HL-60 (cell line): ENCODE results near the gene CRELD2.

Source experiments
- DNase-seq, 2 experiments: peaks; one replicate each; pipeline ENCODE4 v3.0.0-alpha.2; 2010 to 2020; ENCODE audit warnings: low read depth in 1 of 2, low spot score in 1 of 2
- H3K27ac ChIP-seq: fragments of 250-450 bp; sonication (Bioruptor Pico); replicated peaks from 2 replicates; pipeline ENCODE4 v1.5.1; 2020; ENCODE audit warnings: mild to moderate bottlenecking, moderate library complexity
- H3K27me3 ChIP-seq: fragments of 250-450 bp; sonication (Bioruptor Pico); 2 replicates; pipeline ENCODE4 v1.5.1; 2021; ENCODE audit warnings: mild to moderate bottlenecking, moderate library complexity; ENCODE audit not compliant: insufficient read depth, poor library complexity, severe bottlenecking
- H3K4me3 ChIP-seq: replicated peaks from 2 replicates; pipeline ENCODE4 v1.5.1; 2011; ENCODE audit warnings: mild to moderate bottlenecking, control low read depth, low read length; ENCODE audit not compliant: insufficient read depth
- GABPA ChIP-seq: IDR thresholded peaks from 2 replicates; pipeline ENCODE4 v1.6.1; 2012; ENCODE audit warnings: low read depth
- POLR2AphosphoS5 ChIP-seq: IDR thresholded peaks from 2 replicates; pipeline ENCODE4 v1.6.1; 2012; ENCODE audit warnings: low read depth
- REST ChIP-seq: IDR thresholded peaks from 2 replicates; pipeline ENCODE4 v1.6.1; 2012; ENCODE audit warnings: low read depth; ENCODE audit not compliant: insufficient replicate concordance
- SPI1 ChIP-seq: IDR thresholded peaks from 2 replicates; pipeline ENCODE4 v1.6.1; 2012; ENCODE audit warnings: low read depth, mild to moderate bottlenecking, borderline replicate concordance
- TF ChIP-seq, protein P1 (sequence below): IDR thresholded peaks from one replicate; pipeline ENCODE4 v1.5.1; 2011; ENCODE audit warnings: low read length, control low read depth, inconsistent platforms; ENCODE audit not compliant: insufficient read depth

The CRELD2 gene

DNA sequence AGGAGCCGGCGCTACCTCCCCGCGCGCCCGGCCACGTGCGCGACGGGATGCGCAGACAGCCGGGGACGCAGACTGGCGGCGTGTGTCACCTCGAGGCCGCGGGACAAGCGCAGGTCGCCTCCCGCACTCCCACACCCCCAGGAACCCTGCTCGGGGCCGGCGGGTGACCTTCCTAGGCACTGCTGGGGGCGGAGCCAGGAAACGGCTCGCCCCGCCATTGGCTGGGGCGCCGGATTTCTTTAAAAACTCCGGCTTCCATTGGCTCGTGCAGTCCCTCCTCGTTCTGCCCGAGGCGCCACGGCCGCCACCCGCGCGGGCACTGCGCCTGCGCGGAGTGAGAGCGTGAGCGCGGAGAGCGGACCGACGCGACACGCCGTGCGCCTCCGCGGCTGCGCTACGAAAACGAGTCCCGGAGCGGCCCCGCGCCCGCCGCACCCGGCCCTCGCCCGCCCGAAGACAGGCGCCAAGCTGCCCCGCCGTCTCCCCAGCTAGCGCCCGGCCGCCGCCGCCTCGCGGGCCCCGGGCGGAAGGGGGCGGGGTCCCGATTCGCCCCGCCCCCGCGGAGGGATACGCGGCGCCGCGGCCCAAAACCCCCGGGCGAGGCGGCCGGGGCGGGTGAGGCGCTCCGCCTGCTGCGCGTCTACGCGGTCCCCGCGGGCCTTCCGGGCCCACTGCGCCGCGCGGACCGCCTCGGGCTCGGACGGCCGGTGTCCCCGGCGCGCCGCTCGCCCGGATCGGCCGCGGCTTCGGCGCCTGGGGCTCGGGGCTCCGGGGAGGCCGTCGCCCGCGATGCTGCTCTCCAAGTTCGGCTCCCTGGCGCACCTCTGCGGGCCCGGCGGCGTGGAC lies 41.9 kb downstream of the CRELD2 start, which contains the start of gene PIM3:
Gene PIM3, plus strand, starts transcription at position 614 of the 846 bp plus-strand sequence. Its CDS starts 176 bp downstream, at position 790.
- H3K27me3 ChIP-seq: no peaks in the 10 kb centered on the region
- H3K27ac ChIP-seq: peak within 1 kb of the TSS; percentile 94
- TF ChIP-seq, protein P1, sequence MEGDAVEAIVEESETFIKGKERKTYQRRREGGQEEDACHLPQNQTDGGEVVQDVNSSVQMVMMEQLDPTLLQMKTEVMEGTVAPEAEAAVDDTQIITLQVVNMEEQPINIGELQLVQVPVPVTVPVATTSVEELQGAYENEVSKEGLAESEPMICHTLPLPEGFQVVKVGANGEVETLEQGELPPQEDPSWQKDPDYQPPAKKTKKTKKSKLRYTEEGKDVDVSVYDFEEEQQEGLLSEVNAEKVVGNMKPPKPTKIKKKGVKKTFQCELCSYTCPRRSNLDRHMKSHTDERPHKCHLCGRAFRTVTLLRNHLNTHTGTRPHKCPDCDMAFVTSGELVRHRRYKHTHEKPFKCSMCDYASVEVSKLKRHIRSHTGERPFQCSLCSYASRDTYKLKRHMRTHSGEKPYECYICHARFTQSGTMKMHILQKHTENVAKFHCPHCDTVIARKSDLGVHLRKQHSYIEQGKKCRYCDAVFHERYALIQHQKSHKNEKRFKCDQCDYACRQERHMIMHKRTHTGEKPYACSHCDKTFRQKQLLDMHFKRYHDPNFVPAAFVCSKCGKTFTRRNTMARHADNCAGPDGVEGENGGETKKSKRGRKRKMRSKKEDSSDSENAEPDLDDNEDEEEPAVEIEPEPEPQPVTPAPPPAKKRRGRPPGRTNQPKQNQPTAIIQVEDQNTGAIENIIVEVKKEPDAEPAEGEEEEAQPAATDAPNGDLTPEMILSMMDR: no peak
- TF ChIP-seq POLR2AphosphoS5: peak; percentile 82
- TF ChIP-seq REST: peak; percentile 48
- peak; percentile 15; the same call in 1 of the 2 replicates for TF ChIP-seq SPI1
- TF ChIP-seq GABPA: 0 out of 2 replicates have a peak, but pooled peaks have one; percentile 31
- H3K4me3 ChIP-seq: peak within 1 kb of the TSS; percentile 87
- peak; percentile 96 to 97 for DNase-seq

DNA sequence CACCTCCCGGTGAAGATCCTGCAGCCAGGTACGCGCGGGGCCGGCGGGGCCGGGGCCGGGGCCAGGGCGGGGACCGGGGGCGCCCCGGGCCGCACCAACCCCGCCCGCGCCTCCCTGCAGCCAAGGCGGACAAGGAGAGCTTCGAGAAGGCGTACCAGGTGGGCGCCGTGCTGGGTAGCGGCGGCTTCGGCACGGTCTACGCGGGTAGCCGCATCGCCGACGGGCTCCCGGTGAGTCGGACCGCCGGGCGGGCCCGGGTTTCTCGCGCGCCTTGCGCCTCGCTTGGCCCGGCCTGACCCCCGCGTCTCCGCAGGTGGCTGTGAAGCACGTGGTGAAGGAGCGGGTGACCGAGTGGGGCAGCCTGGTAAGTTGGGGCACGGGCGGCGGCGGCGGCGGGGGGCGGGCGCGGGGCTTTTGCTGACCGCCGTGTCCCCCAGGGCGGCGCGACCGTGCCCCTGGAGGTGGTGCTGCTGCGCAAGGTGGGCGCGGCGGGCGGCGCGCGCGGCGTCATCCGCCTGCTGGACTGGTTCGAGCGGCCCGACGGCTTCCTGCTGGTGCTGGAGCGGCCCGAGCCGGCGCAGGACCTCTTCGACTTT lies 42.7 kb downstream of the CRELD2 start:
- peak overlapping the region; percentile 87 for H3K4me3 ChIP-seq
- peak overlapping the region; percentile 94 for H3K27ac ChIP-seq
- TF ChIP-seq SPI1: no peak
- TF ChIP-seq, protein P1: no peak
- TF ChIP-seq POLR2AphosphoS5: peak; percentile 2; the same call in 1 of the 2 replicates
- TF ChIP-seq GABPA: no peak
- TF ChIP-seq REST: no peak
- H3K27me3 ChIP-seq: no peaks in the 10 kb centered on the region
- DNase-seq: no peak

- no peak for TF ChIP-seq SPI1
- TF ChIP-seq REST: no peak
- TF ChIP-seq POLR2AphosphoS5: no peak
- TF ChIP-seq GABPA: no peak
- TF ChIP-seq, protein P1: no peak
- no peak for DNase-seq
- Histone ChIP-seq H3K27ac (peak overlapping the region; percentile 94), H3K27me3 (no peaks in the 10 kb centered on the region), H3K4me3 (peak overlapping the region; percentile 87)
Observed at GRCh38 chr22:49961601-49962011, 43.2 kb downstream of the CRELD2 start.
